HUES6 (cell line): Measurements from ENCODE around the gene UFSP1.
"Not testable (repeated sequence)": the region's sequence is repeated elsewhere in the genome, so short reads cannot be mapped to it uniquely, and the experiment has no call there.

Source experiments
- H3K27ac ChIP-seq: 2 replicates; pipeline ENCODE4 v1.7.0; 2013; ENCODE audit warnings: low read depth, mild to moderate bottlenecking, low read length, inconsistent platforms
- H3K27me3 ChIP-seq: 2 replicates; pipeline ENCODE4 v1.6.1; 2013; ENCODE audit warnings: low read length; ENCODE audit not compliant: control insufficient read depth, insufficient read depth
- H3K36me3 ChIP-seq: 2 replicates; pipeline ENCODE4 v1.6.1; 2013; ENCODE audit warnings: low read length; ENCODE audit not compliant: control insufficient read depth, insufficient read depth
- H3K4me1 ChIP-seq: 2 replicates; pipeline ENCODE4 v1.6.1; 2013; ENCODE audit warnings: low read length; ENCODE audit not compliant: control insufficient read depth, insufficient read depth
- H3K4me3 ChIP-seq: 2 replicates; pipeline ENCODE4 v1.5.1; 2013; ENCODE audit warnings: low read depth, low read length
- H3K9ac ChIP-seq: one replicate; pipeline ENCODE4 v1.6.1; 2013; ENCODE audit warnings: mild to moderate bottlenecking, low read length
- H3K9me3 ChIP-seq: 2 replicates; pipeline ENCODE4 v1.6.1; 2013; ENCODE audit warnings: low read depth, low read length; ENCODE audit not compliant: control insufficient read depth, insufficient read depth

The UFSP1 gene

DNA sequence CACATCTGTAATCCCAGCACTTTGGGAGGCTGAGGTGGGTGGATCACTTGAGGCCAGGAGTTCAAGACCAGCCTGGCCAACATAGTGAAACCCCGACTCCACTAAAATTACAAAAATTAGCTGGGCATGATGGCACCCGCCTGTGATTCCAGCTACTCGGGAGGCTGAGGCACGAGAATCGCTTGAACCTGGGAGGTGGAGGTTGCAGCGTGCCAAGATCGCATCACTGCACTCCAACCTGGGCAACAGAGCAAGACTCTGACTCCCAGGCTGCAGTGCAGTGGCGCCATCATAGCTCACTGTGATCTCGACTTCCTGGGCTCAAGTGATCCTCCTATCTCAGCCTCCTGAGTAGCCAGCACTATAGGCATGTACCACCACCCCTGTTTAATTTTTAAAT, 34.6 kb downstream of the UFSP1 start:
- H3K4me3 ChIP-seq, H3K27me3 ChIP-seq, H3K4me1 ChIP-seq, H3K9me3 ChIP-seq, H3K9ac ChIP-seq, H3K27ac ChIP-seq: not testable (repeated sequence)
- peaks cover 12% of the 10 kb centered on the region for H3K36me3 ChIP-seq

DNA sequence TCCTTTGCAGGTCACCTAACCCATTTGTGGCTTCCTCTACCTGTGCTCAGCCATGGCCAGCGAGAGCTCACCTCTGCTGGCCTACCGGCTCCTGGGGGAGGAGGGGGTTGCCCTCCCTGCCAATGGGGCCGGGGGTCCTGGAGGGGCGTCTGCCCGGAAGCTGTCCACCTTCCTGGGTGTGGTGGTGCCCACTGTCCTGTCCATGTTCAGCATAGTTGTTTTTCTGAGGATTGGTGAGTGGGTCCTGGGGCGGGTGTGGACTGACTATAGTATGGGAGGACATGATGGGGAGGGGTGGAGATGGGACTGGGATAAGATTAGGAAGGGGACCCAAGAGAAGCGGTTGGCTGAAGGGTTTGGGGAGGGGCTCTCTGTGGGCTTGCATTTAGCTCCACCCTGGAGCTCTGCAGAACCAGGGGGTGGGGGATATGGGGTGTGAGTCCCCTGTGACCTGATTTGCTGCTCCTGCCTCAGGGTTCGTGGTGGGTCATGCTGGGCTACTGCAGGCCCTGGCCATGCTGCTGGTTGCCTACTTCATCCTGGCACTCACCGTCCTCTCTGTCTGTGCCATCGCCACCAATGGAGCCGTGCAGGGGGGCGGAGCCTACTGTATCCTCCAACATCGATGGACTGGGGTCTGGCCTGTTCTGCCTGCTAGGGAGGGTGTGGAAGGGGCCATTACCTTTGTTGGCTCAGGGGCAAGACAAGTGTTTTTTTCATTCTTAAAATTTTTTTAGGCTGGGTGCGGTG, 35.2 kb downstream of the UFSP1 start:
- peaks cover 10% of the 10 kb centered on the region for H3K36me3 ChIP-seq
- H3K4me1 ChIP-seq = peaks cover 7% of the 10 kb centered on the region; the same call in 1 of the 2 replicates
- no peak overlapping the region for H3K4me3 ChIP-seq
- no peak overlapping the region for H3K27ac ChIP-seq
- H3K27me3 ChIP-seq = no peaks in the 10 kb centered on the region
- no peaks in the 10 kb centered on the region for H3K9me3 ChIP-seq
- no peak overlapping the region for H3K9ac ChIP-seq

DNA sequence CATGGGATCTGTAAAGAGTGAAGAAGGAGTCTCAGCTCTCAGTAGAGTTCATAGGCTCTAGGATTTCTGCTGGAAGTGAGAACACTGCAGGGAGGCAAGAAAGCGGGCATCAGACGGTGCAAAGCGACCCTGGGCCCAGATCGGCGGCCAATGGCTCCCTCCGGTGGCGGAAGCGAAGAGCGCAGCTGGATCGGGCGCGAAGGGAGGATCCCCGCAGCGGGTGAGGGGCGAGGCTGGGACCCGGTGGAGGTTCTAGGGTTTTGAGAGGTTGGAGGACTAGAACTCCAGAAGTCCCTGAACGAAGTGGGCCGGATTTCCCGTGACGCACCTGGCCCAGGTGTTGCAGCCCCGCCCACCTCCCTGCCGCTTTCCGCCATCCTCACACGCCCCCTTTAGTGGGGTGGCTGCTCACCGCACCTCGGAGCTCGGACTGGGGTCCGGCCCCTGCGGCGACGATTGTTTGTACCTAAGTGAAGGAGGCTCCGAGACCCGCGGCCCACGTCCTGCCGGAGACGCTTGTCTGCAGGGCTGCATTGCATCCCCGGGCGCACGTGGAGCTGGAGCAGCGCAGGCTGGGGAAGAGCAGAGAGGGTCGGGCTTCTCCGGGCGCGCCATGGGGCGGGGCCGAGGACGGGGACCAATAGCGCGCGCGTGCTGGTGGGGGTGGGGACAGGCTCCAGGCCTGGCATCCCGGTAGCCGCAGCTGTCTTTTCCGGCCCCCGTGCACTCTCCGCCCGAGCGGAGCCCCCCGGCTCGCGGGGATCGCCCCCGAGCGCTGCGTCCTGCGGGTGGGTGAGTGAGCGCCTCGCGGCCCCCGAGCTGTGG, 37.3 kb downstream of the UFSP1 start, which contains the start of gene SLC12A9:
SLC12A9 (plus strand) TSS at position 666 of the 825 bp plus-strand sequence. CDS start 1,485 bp downstream, outside the sequence.
- Histone ChIP-seq H3K4me1 (peaks cover 7% of the 10 kb centered on the region; the same call in 1 of the 2 replicates), H3K36me3 (peaks cover 8% of the 10 kb centered on the region; the same call in 1 of the 2 replicates), H3K9me3 (no peaks in the 10 kb centered on the region), H3K4me3 (peak within 1 kb of the TSS; percentile 72), H3K27me3 (no peaks in the 10 kb centered on the region), H3K9ac (peak within 1 kb of the TSS; percentile 62), H3K27ac (no peak within 1 kb of the TSS)

DNA sequence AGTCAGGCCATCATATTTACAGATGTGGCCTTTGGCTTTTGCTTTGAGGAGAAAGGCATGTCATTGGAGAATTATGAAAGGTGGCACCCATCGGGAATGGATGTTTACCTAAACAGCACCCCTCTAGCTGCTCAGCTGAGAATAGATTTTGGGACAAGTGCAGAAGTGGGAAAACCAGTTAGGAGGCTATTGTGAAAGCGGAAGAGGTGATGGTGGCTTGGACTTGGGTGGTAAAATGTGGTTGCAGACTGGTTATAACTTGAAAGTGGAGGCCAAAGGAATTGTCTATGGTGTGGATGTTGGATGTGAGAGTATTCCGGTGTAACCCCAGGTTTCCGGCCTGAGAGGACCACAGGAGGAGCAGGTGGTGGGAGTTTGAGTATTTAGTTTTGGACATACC, 42.2 kb downstream of the UFSP1 start:
- Histone ChIP-seq H3K27me3 (no peaks in the 10 kb centered on the region), H3K27ac (no peak overlapping the region), H3K9me3 (no peaks in the 10 kb centered on the region), H3K4me1 (no peaks in the 10 kb centered on the region), H3K9ac (no peak overlapping the region), H3K36me3 (peaks cover 4% of the 10 kb centered on the region; the same call in 1 of the 2 replicates), H3K4me3 (no peak overlapping the region)

DNA sequence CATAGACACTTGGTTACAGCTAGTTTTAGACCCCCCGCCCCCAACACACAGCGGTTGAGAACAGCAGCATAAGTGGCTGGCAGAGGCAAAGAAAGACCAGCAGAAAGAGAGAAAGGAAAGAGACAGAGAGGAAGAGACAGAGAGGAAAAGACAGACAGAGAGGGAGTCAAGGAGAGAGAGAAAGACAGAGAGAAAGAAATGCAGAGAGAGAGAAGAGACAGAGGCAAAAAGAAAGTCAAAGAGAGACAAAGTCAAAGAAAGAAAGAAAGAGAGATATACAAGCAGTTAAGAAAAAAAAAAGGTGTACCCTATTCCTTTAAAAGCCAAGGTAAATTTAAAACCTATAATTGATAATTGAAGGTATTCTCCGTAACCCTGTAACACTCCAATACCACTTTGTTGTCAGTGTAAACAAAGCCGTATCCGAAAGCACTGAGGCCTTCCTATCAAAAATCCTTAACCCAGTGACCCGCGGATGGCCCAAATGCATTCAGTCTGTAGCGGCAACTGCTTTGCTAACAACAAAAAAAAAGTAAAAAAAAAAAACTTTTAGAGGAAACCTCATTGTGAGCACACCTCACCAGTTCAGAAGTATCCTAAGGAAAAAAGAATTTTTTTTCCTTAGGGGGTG, 48.9 kb downstream of the UFSP1 start:
- Histone ChIP-seq H3K27ac (no peak overlapping the region), H3K4me3 (no peak overlapping the region), H3K9me3 (no peaks in the 10 kb centered on the region), H3K9ac (no peak overlapping the region), H3K4me1 (peaks cover 18% of the 10 kb centered on the region), H3K27me3 (no peaks in the 10 kb centered on the region), H3K36me3 (no peaks in the 10 kb centered on the region)

DNA sequence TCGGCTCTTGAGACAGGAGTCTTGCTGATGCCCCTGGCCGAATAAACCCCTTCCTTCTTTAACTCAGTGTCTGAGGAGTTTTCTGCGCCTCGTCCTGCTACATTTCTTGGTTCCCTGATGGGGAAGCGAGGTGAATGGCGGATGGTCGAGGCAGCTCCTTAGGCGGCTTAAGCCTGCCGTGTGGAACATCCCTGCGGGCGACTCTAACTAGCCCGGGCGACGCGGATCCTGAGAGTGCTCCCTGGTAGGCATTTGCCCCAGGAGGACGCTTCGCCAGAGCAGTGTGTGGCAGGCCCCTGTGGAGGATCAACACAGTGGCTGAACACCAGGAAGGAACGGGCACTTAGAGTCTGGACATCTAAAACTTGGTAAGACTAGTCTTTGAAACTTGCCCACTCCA, 50.2 kb downstream of the UFSP1 start:
- Histone ChIP-seq H3K9me3 (no peaks in the 10 kb centered on the region), H3K36me3 (no peaks in the 10 kb centered on the region), H3K4me3 (no peak overlapping the region), H3K27me3 (no peaks in the 10 kb centered on the region), H3K4me1 (peaks cover 20% of the 10 kb centered on the region), H3K27ac (no peak overlapping the region), H3K9ac (no peak overlapping the region)
